NT2/D1 (cell line): ENCODE measurements around the gene USP5.
A peak's percentile ranks its signal among the peaks of the same experiment; 100 is the strongest.
"Not testable (repeated sequence)": the region's sequence is repeated elsewhere in the genome, so short reads cannot be mapped to it uniquely, and the experiment has no call there.

Experiments
- DNase-seq: peaks from one replicate; pipeline ENCODE4 v3.0.0-alpha.2; 2011; ENCODE audit warnings: low read depth, low spot score
- H3K27me3 ChIP-seq: 2 replicates; pipeline ENCODE4 v1.6.0; 2011; ENCODE audit warnings: mild to moderate bottlenecking; ENCODE audit not compliant: insufficient read length, insufficient read depth
- H3K36me3 ChIP-seq: 2 replicates; pipeline ENCODE4 v1.6.1; 2011; ENCODE audit warnings: mild to moderate bottlenecking, low read length, mixed read lengths; ENCODE audit not compliant: insufficient read depth, insufficient read length
- H3K4me1 ChIP-seq: 2 replicates; pipeline ENCODE4 v1.5.1; 2011; ENCODE audit not compliant: insufficient read depth, insufficient read length
- H3K4me3 ChIP-seq: 2 replicates; pipeline ENCODE4 v1.5.1; 2011; ENCODE audit warnings: low read depth; ENCODE audit not compliant: insufficient read length
- H3K9ac ChIP-seq: 2 replicates; pipeline ENCODE4 v1.6.0; 2011; ENCODE audit warnings: low read depth; ENCODE audit not compliant: insufficient read length
- H3K9me3 ChIP-seq: 2 replicates; pipeline ENCODE4 v1.5.1; 2011; ENCODE audit warnings: mild to moderate bottlenecking, low read length; ENCODE audit not compliant: insufficient read depth
- SUZ12 ChIP-seq: IDR thresholded peaks from 2 replicates; pipeline ENCODE4 v1.6.1; 2011; ENCODE audit not compliant: insufficient read length, insufficient read depth; ENCODE audit errors: extremely low read depth
- YY1 ChIP-seq: IDR thresholded peaks from 2 replicates; pipeline ENCODE4 v1.6.1; 2011; ENCODE audit not compliant: insufficient read length, insufficient read depth
- ZNF274 ChIP-seq: IDR thresholded peaks from 2 replicates; pipeline ENCODE4 v1.6.1; 2011; ENCODE audit warnings: mild to moderate bottlenecking, low read depth, low read length

The USP5 gene

GRCh38 chr12:6869049-6870021 is 17.4 kb downstream of the USP5 start:
- Histone ChIP-seq H3K36me3 (peaks cover 65% of the 10 kb centered on the region), H3K4me1 (peaks cover 38% of the 10 kb centered on the region), H3K9me3 (no peaks in the 10 kb centered on the region), H3K27me3 (no peaks in the 10 kb centered on the region), H3K9ac (peak overlapping the region; percentile 97), H3K4me3 (peak overlapping the region; percentile 97)
- DNase-seq = peak; percentile 99
- TF ChIP-seq ZNF274 (no peak), YY1 (no peak), SUZ12 (no peak)

- not testable (repeated sequence) for H3K9me3 ChIP-seq, H3K4me3 ChIP-seq, H3K27me3 ChIP-seq, DNase-seq
- Histone ChIP-seq H3K36me3 (peaks cover 56% of the 10 kb centered on the region), H3K4me1 (peaks cover 41% of the 10 kb centered on the region), H3K9ac (peak overlapping the region; percentile 99)
Observed at GRCh38 chr12:6870304-6870703, 18.4 kb downstream of the USP5 start.

- no peaks in the 10 kb centered on the region for H3K27me3 ChIP-seq
- TF ChIP-seq SUZ12 (no peak), YY1 (no peak), ZNF274 (no peak)
- peaks cover 33% of the 10 kb centered on the region for H3K4me1 ChIP-seq
- no peak for DNase-seq
- H3K4me3 ChIP-seq = peak overlapping the region; percentile 98
- H3K9me3 ChIP-seq = no peaks in the 10 kb centered on the region
- H3K36me3 ChIP-seq = peaks cover 54% of the 10 kb centered on the region
- H3K9ac ChIP-seq = peak overlapping the region; percentile 99
Observed at GRCh38 chr12:6871052-6871957, 19.4 kb downstream of the USP5 start.

- no peaks in the 10 kb centered on the region for H3K9me3 ChIP-seq
- H3K4me3 ChIP-seq = peak overlapping the region; percentile 98
- peak overlapping the region; percentile 99 for H3K9ac ChIP-seq
- H3K27me3 ChIP-seq = no peaks in the 10 kb centered on the region
- peaks cover 56% of the 10 kb centered on the region for H3K36me3 ChIP-seq
- peaks cover 28% of the 10 kb centered on the region for H3K4me1 ChIP-seq
- no peak for TF ChIP-seq ZNF274
- no peak for TF ChIP-seq YY1
- TF ChIP-seq SUZ12 = no peak
- DNase-seq = peak; percentile 95
Observed at GRCh38 chr12:6872073-6873048, 20.4 kb downstream of the USP5 start.

GRCh38 chr12:6873094-6874014 is 21.4 kb downstream of the USP5 start, which contains the start of gene SPSB2:
TSS of gene SPSB2 (minus strand) at chr12:6873303. CDS start at chr12:6872901, 402 bp downstream.
- peaks cover 51% of the 10 kb centered on the region for H3K36me3 ChIP-seq
- peak within 1 kb of the TSS; percentile 99 for H3K9ac ChIP-seq
- no peak for TF ChIP-seq YY1
- TF ChIP-seq SUZ12 = no peak
- TF ChIP-seq ZNF274 = no peak
- peaks cover 28% of the 10 kb centered on the region for H3K4me1 ChIP-seq
- H3K27me3 ChIP-seq = no peaks in the 10 kb centered on the region
- H3K4me3 ChIP-seq = peak within 1 kb of the TSS; percentile 98
- no peaks in the 10 kb centered on the region for H3K9me3 ChIP-seq
- peak; percentile 100 for DNase-seq

GRCh38 chr12:6874015-6874368 is 22.0 kb downstream of the USP5 start:
- not testable (repeated sequence) for DNase-seq, H3K9me3 ChIP-seq, H3K27me3 ChIP-seq
- peaks cover 27% of the 10 kb centered on the region for H3K4me1 ChIP-seq
- peak overlapping the region; percentile 61 for H3K4me3 ChIP-seq
- H3K36me3 ChIP-seq = peaks cover 44% of the 10 kb centered on the region
- peak overlapping the region; percentile 84 for H3K9ac ChIP-seq

- not testable (repeated sequence) for H3K27me3 ChIP-seq, H3K4me3 ChIP-seq, DNase-seq, H3K9me3 ChIP-seq
- H3K9ac ChIP-seq = peak overlapping the region; percentile 22
- peaks cover 17% of the 10 kb centered on the region for H3K4me1 ChIP-seq
- peaks cover 29% of the 10 kb centered on the region for H3K36me3 ChIP-seq
Observed at GRCh38 chr12:6879824-6880223, 27.9 kb downstream of the USP5 start.
